Raji (cell line): Measurements from ENCODE around the gene LPAR2.
A peak's percentile ranks its signal among the peaks of the same experiment; 100 is the strongest.

Source experiments
- POLR2A ChIP-seq: IDR thresholded peaks from 2 replicates; pipeline ENCODE4 v1.6.1; 2011; ENCODE audit warnings: low read depth, low read length, control low read depth; ENCODE audit not compliant: insufficient read depth

LPAR2 gene

GRCh38 chr19:19643158-19644053, 15.4 kb upstream of the LPAR2 start, which contains the start of gene GMIP:
GMIP (minus strand) TSS chr19:19643657; CDS start chr19:19643529, 128 bp downstream.
- TF ChIP-seq POLR2A: peak; percentile 64

GRCh38 chr19:19642506-19643157, 14.6 kb upstream of the LPAR2 start:
- TF ChIP-seq POLR2A: no peak

GRCh38 chr19:19637523-19638251, 9.7 kb upstream of the LPAR2 start:
- no peak for TF ChIP-seq POLR2A

- TF ChIP-seq POLR2A: no peak
Measured at GRCh38 chr19:19637186-19637522, 9.1 kb upstream of the LPAR2 start.

- no peak for TF ChIP-seq POLR2A
Measured at GRCh38 chr19:19636573-19637185, 8.7 kb upstream of the LPAR2 start.

- TF ChIP-seq POLR2A: no peak
Measured at GRCh38 chr19:19635313-19635702, 7.3 kb upstream of the LPAR2 start.

DNA sequence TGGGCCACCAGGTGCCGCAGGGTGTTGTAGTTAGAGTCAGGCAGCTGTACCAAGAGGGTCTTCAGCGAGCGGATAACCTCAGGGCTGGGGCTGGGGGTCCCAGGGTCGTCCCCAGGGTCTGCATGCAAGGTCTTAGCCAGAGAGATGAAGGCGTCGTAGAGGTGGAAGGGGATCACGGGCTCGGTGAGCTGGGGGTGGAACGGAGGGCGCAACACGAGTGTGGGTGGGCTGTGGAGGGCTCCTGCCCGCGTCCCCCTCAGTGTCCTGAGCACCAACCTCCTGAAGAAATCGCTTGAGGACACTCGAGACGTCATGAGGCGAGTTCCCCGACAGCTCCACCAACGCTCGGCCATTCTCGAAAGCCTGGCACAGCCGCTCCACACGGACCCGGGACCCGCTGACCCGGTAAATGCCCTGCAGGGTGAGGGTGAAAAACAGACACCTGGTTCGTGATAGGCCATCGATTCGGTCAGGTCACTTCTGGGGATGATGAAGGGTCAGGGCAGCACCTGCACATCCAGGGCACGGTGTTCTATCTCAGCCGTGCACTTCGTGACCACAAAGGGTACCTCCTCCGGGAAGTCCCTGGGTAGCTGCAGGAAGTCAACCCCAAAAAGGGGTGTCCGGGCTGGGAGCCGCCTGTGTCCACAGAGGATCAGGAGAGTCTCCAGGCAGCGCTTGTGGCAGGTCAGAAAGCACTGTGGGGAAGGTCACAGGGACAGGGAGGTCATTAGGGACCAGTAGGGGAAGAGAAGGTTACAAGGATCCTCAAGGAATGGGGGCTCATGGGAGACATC, 6.7 kb upstream of the LPAR2 start:
- TF ChIP-seq POLR2A: no peak

DNA sequence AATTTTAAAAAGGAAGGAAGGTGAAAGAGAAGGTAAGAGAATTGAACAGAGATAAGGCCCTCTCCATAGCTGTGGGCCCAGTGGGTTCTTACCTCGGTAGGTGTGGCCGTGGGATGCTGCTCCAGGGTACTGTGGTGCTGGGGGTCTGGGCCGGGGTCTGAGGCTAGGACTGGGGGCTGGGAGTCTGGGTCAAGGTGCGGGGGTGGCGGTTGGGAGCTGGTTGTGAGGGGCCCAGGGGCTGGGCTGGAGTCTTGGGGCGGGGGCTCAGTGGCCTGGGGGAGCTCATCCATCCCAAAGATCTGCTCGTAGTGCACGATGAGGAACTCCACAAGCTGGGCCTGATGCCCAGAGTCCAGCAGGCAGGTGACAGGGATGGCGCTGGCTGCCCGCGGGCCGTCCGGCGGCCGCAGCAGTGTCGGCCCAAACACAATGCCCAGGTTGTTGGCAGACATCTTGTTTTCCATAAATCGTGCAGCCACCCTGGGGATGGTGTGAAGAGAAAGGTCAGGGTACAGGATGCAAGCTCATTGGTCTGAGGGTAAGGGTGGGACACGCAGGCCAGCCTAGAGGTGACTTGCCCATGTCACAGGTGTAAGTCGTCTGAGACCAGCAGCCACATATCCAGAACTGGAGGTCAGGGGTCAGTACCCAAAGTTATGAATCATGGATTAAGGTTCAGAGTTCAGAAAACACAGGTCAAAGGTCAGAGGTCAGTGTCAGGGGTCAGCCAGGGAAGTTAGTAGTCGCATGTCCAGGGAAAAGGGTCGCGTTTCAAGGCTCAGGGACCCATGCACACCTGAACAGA, 5.9 kb upstream of the LPAR2 start:
- no peak for TF ChIP-seq POLR2A

GRCh38 chr19:19632661-19633060, 4.6 kb upstream of the LPAR2 start:
- no peak for TF ChIP-seq POLR2A

GRCh38 chr19:19631346-19631745, 3.3 kb upstream of the LPAR2 start:
- TF ChIP-seq POLR2A: no peak

DNA sequence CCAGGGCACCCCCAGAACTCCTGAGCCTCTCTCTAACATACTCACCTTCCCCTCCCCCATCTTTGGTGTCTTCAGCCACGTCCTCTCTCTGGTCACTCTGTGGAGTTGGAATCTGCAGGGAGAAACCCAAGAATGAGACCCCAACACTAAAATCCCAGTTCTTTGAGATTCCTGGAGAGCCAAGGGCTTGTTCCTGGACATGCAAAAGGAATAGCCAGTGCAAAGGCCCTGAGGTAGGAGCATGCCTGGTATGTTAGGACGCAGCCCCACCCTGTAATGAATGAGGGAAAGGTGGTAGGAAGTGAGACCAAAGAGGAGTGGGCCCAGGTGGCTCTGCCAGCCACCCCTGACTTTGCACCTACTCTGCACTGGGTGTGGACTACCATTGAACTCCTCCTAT, 2.4 kb upstream of the LPAR2 start:
- TF ChIP-seq POLR2A: no peak

- no peak for TF ChIP-seq POLR2A
Measured at GRCh38 chr19:19630062-19630414, 2.0 kb upstream of the LPAR2 start.

- TF ChIP-seq POLR2A: no peak
Measured at GRCh38 chr19:19628501-19629134, 598 bp upstream of the LPAR2 start.
